SK-N-SH treated with all-trans-retinoic acid at 6 μM for 48 hours (cell line): ENCODE results near the gene GPX1.
"Not testable (repeated sequence)": the region's sequence is repeated elsewhere in the genome, so short reads cannot be mapped to it uniquely, and the experiment has no call there.

Experiments
- ATAC-seq: fragments of 200-7000 bp; cut with Tn5 transposase; 3 replicates; pipeline ENCODE4 v1.9.1; 2020; ENCODE audit warnings: mild to moderate bottlenecking, moderate library complexity
- ARNTL ChIP-seq: fragments of 450-650 bp; formaldehyde crosslinking; IDR thresholded peaks from 2 replicates; pipeline ENCODE4 v1.5.0; 2020; ENCODE audit warnings: low read depth, mild to moderate bottlenecking, moderate library complexity, borderline replicate concordance
- BACH2 ChIP-seq: fragments of 250-450 bp; sonication (Bioruptor Pico); IDR thresholded peaks from 2 replicates; pipeline ENCODE4 v1.9.0; 2021; ENCODE audit warnings: mild to moderate bottlenecking, borderline replicate concordance
- ESRRG ChIP-seq: fragments of 250-450 bp; sonication (Bioruptor Pico); IDR thresholded peaks from 2 replicates; pipeline ENCODE4 v1.6.1; 2021; ENCODE audit warnings: mild to moderate bottlenecking
- GLIS3 ChIP-seq: fragments of 250-450 bp; sonication (Bioruptor Pico); IDR thresholded peaks from 2 replicates; pipeline ENCODE4 v1.5.0; 2020; ENCODE audit warnings: mild to moderate bottlenecking, moderate library complexity
- ISL1 ChIP-seq: fragments of 250-450 bp; sonication (Bioruptor Pico); IDR thresholded peaks from 2 replicates; pipeline ENCODE4 v2.1.2; 2022; ENCODE audit warnings: mild to moderate bottlenecking, moderate library complexity
- POU6F1 ChIP-seq: fragments of 250-450 bp; sonication (Bioruptor Pico); IDR thresholded peaks from 2 replicates; pipeline ENCODE4 v1.8.0; 2021; ENCODE audit warnings: low read depth, mild to moderate bottlenecking, moderate library complexity, borderline replicate concordance
- PPARA ChIP-seq: fragments of 250-450 bp; sonication (Bioruptor Pico); IDR thresholded peaks from 2 replicates; pipeline ENCODE4 v1.5.0; 2020; ENCODE audit warnings: mild to moderate bottlenecking, borderline replicate concordance
- TCF4 ChIP-seq: fragments of 250-450 bp; sonication (Bioruptor Pico); IDR thresholded peaks from 2 replicates; pipeline ENCODE4 v1.8.0; 2021; ENCODE audit warnings: mild to moderate bottlenecking, moderate library complexity, borderline replicate concordance
- TOX ChIP-seq: fragments of 250-450 bp; sonication (Bioruptor Pico); IDR thresholded peaks from 2 replicates; pipeline ENCODE4 v1.8.0; 2021; ENCODE audit warnings: mild to moderate bottlenecking, moderate library complexity, borderline replicate concordance
- ZC3H10 ChIP-seq: fragments of 250-450 bp; sonication (Bioruptor Pico); IDR thresholded peaks from 2 replicates; pipeline ENCODE4 v1.5.1; 2021; ENCODE audit warnings: mild to moderate bottlenecking, moderate library complexity
- ZFP3 ChIP-seq: fragments of 250-450 bp; sonication (Bioruptor Pico); IDR thresholded peaks from 2 replicates; pipeline ENCODE4 v1.5.0; 2020; ENCODE audit warnings: mild to moderate bottlenecking, moderate library complexity
- ZFP30 ChIP-seq: fragments of 450-650 bp; formaldehyde crosslinking; IDR thresholded peaks from 2 replicates; pipeline ENCODE4 v1.5.0; 2022; ENCODE audit warnings: mild to moderate bottlenecking, moderate library complexity
- ZNF70 ChIP-seq: fragments of 450-650 bp; formaldehyde crosslinking; IDR thresholded peaks from 2 replicates; pipeline ENCODE4 v1.5.0; 2020; ENCODE audit warnings: mild to moderate bottlenecking, moderate library complexity
- ZNF8 ChIP-seq: fragments of 450-650 bp; formaldehyde crosslinking; IDR thresholded peaks from 2 replicates; pipeline ENCODE4 v1.5.0; 2020; ENCODE audit warnings: mild to moderate bottlenecking, moderate library complexity
- TF ChIP-seq, protein P1 (sequence below): fragments of 250-450 bp; sonication (Bioruptor Pico); IDR thresholded peaks from 2 replicates; pipeline ENCODE4 v1.5.1; 2020; ENCODE audit warnings: low read depth, mild to moderate bottlenecking, moderate library complexity
- TF ChIP-seq, protein P2 (sequence below): fragments of 250-450 bp; sonication (Bioruptor Pico); IDR thresholded peaks from 2 replicates; pipeline ENCODE4 v1.5.0; 2020; ENCODE audit warnings: mild to moderate bottlenecking, moderate library complexity
- TF ChIP-seq, protein P3 (sequence below): fragments of 250-450 bp; sonication (Bioruptor Pico); IDR thresholded peaks from 2 replicates; pipeline ENCODE4 v1.8.0; 2020; ENCODE audit warnings: mild to moderate bottlenecking, moderate library complexity, borderline replicate concordance

The GPX1 gene

DNA sequence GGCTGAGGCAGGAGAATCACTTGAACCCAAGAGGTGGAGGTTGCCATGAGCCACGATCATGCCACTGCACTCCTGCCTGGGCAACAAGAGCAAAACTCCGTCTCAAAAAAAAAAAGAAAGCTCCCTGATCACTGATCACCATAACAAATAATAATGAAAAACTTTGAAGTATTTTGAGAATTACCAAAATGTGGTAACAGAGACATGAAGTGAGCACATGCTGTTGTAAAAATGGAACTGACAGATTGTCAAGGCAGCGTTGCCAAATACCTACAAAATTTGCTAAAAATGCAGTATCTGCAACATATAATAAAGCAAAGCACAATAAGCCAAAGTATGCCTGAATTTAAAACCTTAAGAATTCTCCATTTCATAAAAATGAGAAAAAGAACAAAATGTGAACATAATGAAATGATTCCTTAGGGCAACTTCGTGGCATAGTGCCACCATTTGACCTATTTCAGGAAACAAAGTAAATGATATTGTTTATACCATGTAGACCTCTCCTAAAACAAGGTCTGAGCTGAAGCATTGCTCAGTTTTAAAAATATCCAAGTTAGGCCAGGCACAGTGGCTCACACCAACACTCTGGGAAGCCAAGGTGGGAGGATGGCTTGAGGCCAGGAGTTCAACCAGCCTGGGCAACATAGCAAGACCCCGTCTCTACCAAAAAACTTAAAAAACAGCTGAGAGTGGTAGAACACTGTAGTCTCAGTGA is 24.1 kb downstream of the GPX1 start:
- TF ChIP-seq ZFP30 (CRISPR knock-in tag) (no peak), PPARA (CRISPR knock-in tag) (no peak), ISL1 (no peak)
- TF ChIP-seq, all 23 proteins: peak for 0
- no peak for ATAC-seq

DNA sequence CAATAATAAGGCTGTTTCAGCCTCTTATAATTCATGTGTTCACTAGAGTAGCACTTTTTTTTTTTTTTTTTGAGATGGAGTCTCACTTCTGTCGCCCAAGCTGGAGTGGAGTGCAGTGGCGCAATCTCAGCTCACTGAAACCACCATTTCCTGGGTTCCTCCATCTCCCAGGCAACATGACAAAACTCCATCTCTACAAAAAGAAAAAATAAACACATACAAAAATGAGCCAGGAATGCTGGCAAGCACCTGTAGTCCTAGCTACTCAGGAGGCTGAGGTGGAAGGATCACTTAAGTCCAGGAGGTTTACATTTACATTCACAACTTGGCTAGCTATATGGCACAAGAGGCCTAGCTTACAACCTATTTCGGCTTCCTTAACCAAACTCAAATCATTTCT is 25.1 kb downstream of the GPX1 start:
- TF ChIP-seq ZFP3 (CRISPR knock-in tag) (no peak), ZC3H10 (no peak), ZNF8 (no peak), BACH2 (no peak), PPARA (CRISPR knock-in tag) (no peak), ARNTL (CRISPR knock-in tag) (no peak), ISL1 (no peak), POU6F1 (CRISPR knock-in tag) (no peak)
- TF ChIP-seq, protein P1, sequence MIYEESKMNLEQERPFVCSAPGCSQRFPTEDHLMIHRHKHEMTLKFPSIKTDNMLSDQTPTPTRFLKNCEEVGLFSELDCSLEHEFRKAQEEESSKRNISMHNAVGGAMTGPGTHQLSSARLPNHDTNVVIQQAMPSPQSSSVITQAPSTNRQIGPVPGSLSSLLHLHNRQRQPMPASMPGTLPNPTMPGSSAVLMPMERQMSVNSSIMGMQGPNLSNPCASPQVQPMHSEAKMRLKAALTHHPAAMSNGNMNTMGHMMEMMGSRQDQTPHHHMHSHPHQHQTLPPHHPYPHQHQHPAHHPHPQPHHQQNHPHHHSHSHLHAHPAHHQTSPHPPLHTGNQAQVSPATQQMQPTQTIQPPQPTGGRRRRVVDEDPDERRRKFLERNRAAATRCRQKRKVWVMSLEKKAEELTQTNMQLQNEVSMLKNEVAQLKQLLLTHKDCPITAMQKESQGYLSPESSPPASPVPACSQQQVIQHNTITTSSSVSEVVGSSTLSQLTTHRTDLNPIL (CRISPR knock-in tag), result no peak
- TF ChIP-seq, protein P2, sequence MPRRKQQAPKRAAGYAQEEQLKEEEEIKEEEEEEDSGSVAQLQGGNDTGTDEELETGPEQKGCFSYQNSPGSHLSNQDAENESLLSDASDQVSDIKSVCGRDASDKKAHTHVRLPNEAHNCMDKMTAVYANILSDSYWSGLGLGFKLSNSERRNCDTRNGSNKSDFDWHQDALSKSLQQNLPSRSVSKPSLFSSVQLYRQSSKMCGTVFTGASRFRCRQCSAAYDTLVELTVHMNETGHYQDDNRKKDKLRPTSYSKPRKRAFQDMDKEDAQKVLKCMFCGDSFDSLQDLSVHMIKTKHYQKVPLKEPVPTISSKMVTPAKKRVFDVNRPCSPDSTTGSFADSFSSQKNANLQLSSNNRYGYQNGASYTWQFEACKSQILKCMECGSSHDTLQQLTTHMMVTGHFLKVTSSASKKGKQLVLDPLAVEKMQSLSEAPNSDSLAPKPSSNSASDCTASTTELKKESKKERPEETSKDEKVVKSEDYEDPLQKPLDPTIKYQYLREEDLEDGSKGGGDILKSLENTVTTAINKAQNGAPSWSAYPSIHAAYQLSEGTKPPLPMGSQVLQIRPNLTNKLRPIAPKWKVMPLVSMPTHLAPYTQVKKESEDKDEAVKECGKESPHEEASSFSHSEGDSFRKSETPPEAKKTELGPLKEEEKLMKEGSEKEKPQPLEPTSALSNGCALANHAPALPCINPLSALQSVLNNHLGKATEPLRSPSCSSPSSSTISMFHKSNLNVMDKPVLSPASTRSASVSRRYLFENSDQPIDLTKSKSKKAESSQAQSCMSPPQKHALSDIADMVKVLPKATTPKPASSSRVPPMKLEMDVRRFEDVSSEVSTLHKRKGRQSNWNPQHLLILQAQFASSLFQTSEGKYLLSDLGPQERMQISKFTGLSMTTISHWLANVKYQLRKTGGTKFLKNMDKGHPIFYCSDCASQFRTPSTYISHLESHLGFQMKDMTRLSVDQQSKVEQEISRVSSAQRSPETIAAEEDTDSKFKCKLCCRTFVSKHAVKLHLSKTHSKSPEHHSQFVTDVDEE (CRISPR knock-in tag), result no peak
- ATAC-seq, result no peak

DNA sequence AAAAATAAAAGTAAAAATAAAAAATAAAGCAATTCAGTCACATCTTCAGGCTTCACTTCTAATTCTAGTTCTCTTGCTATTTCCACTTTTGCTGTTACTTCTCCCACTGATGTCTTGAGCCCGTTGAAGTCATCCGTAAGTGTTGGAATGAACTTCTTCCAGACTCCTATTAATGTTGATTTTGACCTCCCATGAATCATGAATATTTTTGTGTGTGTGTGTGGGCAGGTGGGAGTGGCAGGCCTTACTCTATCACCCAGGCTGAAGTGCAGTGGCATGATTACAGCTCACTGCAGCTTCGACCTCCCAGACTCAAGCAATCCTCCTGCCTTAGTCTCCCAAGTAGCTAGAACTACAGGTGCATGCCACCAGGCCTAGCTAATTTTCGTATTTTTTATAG is 29.0 kb downstream of the GPX1 start:
- ATAC-seq, result no peak

GRCh38 chr3:49328350-49328749 is 29.8 kb downstream of the GPX1 start:
- not testable (repeated sequence) for ATAC-seq

More for the DNA sequence above, 29.0 kb downstream of the GPX1 start:
- TF ChIP-seq ESRRG (CRISPR knock-in tag), result no peak
- TF ChIP-seq TCF4 (CRISPR knock-in tag), result no peak
- no peak for TF ChIP-seq GLIS3
- TF ChIP-seq, all 23 proteins: peak for 0

- TF ChIP-seq, protein P3, sequence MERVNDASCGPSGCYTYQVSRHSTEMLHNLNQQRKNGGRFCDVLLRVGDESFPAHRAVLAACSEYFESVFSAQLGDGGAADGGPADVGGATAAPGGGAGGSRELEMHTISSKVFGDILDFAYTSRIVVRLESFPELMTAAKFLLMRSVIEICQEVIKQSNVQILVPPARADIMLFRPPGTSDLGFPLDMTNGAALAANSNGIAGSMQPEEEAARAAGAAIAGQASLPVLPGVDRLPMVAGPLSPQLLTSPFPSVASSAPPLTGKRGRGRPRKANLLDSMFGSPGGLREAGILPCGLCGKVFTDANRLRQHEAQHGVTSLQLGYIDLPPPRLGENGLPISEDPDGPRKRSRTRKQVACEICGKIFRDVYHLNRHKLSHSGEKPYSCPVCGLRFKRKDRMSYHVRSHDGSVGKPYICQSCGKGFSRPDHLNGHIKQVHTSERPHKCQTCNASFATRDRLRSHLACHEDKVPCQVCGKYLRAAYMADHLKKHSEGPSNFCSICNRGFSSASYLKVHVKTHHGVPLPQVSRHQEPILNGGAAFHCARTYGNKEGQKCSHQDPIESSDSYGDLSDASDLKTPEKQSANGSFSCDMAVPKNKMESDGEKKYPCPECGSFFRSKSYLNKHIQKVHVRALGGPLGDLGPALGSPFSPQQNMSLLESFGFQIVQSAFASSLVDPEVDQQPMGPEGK (CRISPR knock-in tag), result no peak
- TF ChIP-seq BACH2, result no peak
- 0 out of 3 replicates have a peak, but pooled peaks have one; percentile 44 for ATAC-seq
These were observed 30.7 kb downstream of the GPX1 start for GRCh38 chr3:49327485-49327884.

- ATAC-seq, result no peak
- TF ChIP-seq TOX (CRISPR knock-in tag), result no peak
- no peak for TF ChIP-seq ISL1
- TF ChIP-seq ESRRG (CRISPR knock-in tag), result no peak
- TF ChIP-seq ZFP30 (CRISPR knock-in tag), result no peak
- TF ChIP-seq POU6F1 (CRISPR knock-in tag), result no peak
- no peak for TF ChIP-seq ZNF70 (CRISPR knock-in tag)
These were observed 33.4 kb downstream of the GPX1 start for GRCh38 chr3:49324768-49325167.
